ENCODE measurements around the gene SWT1. TPM values are rescaled to one million over a fixed set of nuclear protein-coding genes. Genes with fewer than 3 reads are reported as not detected.
A peak's percentile ranks its signal among the peaks of the same experiment; 100 is the strongest.

Gene SWT1
- total and polyA plus RNA-seq, 2 of the 13 experiments (the other 11 are each of a cell fraction or from before 2014, with no cell fraction given): 1.7 to 2.5 TPM

GRCh38 chr1:185156854-185157598, at the start of gene SWT1, which contains the start of gene TRMT1L (continued):
- TF ChIP-seq ZBTB43 (CRISPR knock-in tag; conservative IDR thresholded peaks at IDR 0.05) (peak; percentile 53; the same call in 1 of the 2 replicates), SUZ12 (IDR thresholded peaks at IDR 0.05; ENCODE audit: low read depth, low read length) (peak; percentile 81), AFF4 (CRISPR knock-in tag; IDR thresholded peaks at IDR 0.05) (no peak), RARA (CRISPR knock-in tag; IDR thresholded peaks at IDR 0.05) (no peak), RBM22 (optimal IDR thresholded peaks at IDR 0.05; ENCODE audit: low read length) (no peak), TEAD2 (CRISPR knock-in tag; IDR thresholded peaks at IDR 0.05) (no peak), ZFX (CRISPR knock-in tag; IDR thresholded peaks at IDR 0.05; ENCODE audit: low read depth) (peak; percentile 60; the same call in 1 of the 2 replicates), HNF1A (IDR thresholded peaks at IDR 0.05; ENCODE audit: low read depth) (no peak; the same call in 1 of the 2 replicates), HNF1A (CRISPR knock-in tag; IDR thresholded peaks at IDR 0.05; ENCODE audit: borderline replicate concordance) (peak; percentile 53; the same call in 1 of the 2 replicates), SOX6 (IDR thresholded peaks at IDR 0.05) (no peak), SOX6 (CRISPR knock-in tag; IDR thresholded peaks at IDR 0.05) (no peak; the same call in 1 of the 2 replicates), MEF2D (CRISPR knock-in tag; IDR thresholded peaks at IDR 0.05) (peak; percentile 32; the same call in 1 of the 2 replicates), MAFG (CRISPR knock-in tag; IDR thresholded peaks at IDR 0.05) (no peak), ZSCAN30 (CRISPR knock-in tag; IDR thresholded peaks at IDR 0.05) (no peak), ZNF639 (CRISPR knock-in tag; conservative IDR thresholded peaks at IDR 0.05) (0 out of 2 replicates have a peak, but pooled peaks have one; percentile 41), ZNF431 (CRISPR knock-in tag; IDR thresholded peaks at IDR 0.05; ENCODE audit: borderline replicate concordance, low read depth) (no peak), EP300 (IDR thresholded peaks at IDR 0.05; ENCODE audit: low read depth in 2 of 2, low read length in 2 of 2) (no peak), EP300 (CRISPR knock-in tag; IDR thresholded peaks at IDR 0.05; ENCODE audit: borderline replicate concordance) (no peak), ZNF263 (CRISPR knock-in tag; IDR thresholded peaks at IDR 0.05) (no peak; the same call in 1 of the 2 replicates)

All from HepG2 (cell line).